Nephron progenitor cell (in vitro differentiated cells): ENCODE data around the gene KIF6.

Source experiments
- DNase-seq: peaks from one replicate; pipeline ENCODE4 v3.0.0; 2021
- H3K27ac Mint-ChIP-seq: 2 replicates; pipeline ENCODE4 v1.8.0; 2021; ENCODE audit warnings: mild to moderate bottlenecking, moderate library complexity, mixed read lengths
- H3K27me3 Mint-ChIP-seq: 2 replicates; pipeline ENCODE4 v1.8.0; 2021; ENCODE audit warnings: mild to moderate bottlenecking, low read depth, mixed read lengths; ENCODE audit not compliant: poor library complexity
- H3K36me3 Mint-ChIP-seq: 2 replicates; pipeline ENCODE4 v1.8.0; 2021; ENCODE audit warnings: low read depth, mixed read lengths
- H3K4me1 Mint-ChIP-seq: 2 replicates; pipeline ENCODE4 v1.8.0; 2021; ENCODE audit warnings: mixed read lengths
- H3K4me3 Mint-ChIP-seq: 2 replicates; pipeline ENCODE4 v1.8.0; 2021; ENCODE audit warnings: mild to moderate bottlenecking, moderate library complexity, mixed read lengths
- H3K9me3 Mint-ChIP-seq: 2 replicates; pipeline ENCODE4 v1.8.0; 2021; ENCODE audit warnings: mild to moderate bottlenecking, moderate library complexity, mixed read lengths
- TF ChIP-seq, protein P1 (sequence below): fragments of 200-600 bp; sonication (generic); IDR thresholded peaks from 2 replicates; pipeline ENCODE4 v1.5.0; 2021; ENCODE audit warnings: antibody characterized with exemption

The KIF6 gene

DNA sequence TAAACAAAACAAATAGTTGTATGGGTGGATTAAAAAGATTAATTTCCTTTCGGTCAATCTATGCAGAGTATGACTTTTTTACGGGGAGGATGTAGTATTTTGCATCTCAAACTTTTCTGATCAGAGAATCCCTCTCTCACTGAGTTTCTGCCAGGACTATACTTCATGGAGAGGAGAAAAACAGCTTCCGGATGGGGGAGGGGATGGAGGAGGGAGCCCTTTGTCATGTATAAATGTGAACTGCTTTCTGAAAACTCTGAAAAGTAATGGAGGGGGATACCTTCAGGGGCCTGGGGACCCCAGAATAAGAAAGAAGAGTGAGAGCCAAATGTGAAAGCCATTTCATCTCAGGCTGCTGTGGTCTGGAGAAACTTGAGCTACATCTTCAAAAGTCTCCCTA lies 229.6 kb downstream of the KIF6 start:
- Mint-ChIP-seq H3K4me1 (peaks cover 15% of the 10 kb centered on the region), H3K36me3 (no peaks in the 10 kb centered on the region), H3K27me3 (peaks cover 4% of the 10 kb centered on the region), H3K9me3 (peaks cover 7% of the 10 kb centered on the region), H3K27ac (peak overlapping the region; percentile 15), H3K4me3 (no peak overlapping the region)
- TF ChIP-seq, protein P1, sequence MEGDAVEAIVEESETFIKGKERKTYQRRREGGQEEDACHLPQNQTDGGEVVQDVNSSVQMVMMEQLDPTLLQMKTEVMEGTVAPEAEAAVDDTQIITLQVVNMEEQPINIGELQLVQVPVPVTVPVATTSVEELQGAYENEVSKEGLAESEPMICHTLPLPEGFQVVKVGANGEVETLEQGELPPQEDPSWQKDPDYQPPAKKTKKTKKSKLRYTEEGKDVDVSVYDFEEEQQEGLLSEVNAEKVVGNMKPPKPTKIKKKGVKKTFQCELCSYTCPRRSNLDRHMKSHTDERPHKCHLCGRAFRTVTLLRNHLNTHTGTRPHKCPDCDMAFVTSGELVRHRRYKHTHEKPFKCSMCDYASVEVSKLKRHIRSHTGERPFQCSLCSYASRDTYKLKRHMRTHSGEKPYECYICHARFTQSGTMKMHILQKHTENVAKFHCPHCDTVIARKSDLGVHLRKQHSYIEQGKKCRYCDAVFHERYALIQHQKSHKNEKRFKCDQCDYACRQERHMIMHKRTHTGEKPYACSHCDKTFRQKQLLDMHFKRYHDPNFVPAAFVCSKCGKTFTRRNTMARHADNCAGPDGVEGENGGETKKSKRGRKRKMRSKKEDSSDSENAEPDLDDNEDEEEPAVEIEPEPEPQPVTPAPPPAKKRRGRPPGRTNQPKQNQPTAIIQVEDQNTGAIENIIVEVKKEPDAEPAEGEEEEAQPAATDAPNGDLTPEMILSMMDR, result no peak
- DNase-seq, result no peak

DNA sequence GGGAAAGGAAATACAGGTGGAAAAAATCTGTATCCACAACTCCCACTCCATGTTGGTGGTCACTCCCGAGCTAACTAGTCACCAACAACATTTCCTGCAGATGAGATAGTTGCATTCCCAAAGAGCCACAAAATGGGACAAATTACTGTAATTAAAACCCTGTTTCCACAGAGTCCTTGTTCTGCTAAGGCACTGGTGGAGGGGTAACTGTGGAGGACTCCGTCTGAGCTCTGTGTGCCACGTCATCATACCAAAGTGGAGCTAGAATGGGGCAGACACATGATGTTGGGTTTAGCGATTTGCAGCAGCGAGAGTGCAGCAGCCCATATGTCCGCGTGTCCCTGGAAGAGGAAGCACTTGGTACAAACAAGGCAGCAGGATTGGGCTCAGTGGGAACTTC lies 230.2 kb downstream of the KIF6 start:
- DNase-seq, result no peak
- H3K9me3 Mint-ChIP-seq, result peaks cover 2% of the 10 kb centered on the region
- H3K27me3 Mint-ChIP-seq, result peaks cover 4% of the 10 kb centered on the region
- H3K4me1 Mint-ChIP-seq, result peaks cover 15% of the 10 kb centered on the region
- H3K36me3 Mint-ChIP-seq, result no peaks in the 10 kb centered on the region
- H3K27ac Mint-ChIP-seq, result no peak overlapping the region
- TF ChIP-seq, protein P1, result no peak
- no peak overlapping the region for H3K4me3 Mint-ChIP-seq

GRCh38 chr6:39493777-39494176 lies 231.4 kb downstream of the KIF6 start:
- Mint-ChIP-seq H3K27me3 (peaks cover 4% of the 10 kb centered on the region), H3K4me1 (peaks cover 15% of the 10 kb centered on the region), H3K27ac (no peak overlapping the region), H3K9me3 (no peaks in the 10 kb centered on the region), H3K4me3 (no peak overlapping the region), H3K36me3 (no peaks in the 10 kb centered on the region)
- no peak for DNase-seq
- TF ChIP-seq, protein P1, result no peak

DNA sequence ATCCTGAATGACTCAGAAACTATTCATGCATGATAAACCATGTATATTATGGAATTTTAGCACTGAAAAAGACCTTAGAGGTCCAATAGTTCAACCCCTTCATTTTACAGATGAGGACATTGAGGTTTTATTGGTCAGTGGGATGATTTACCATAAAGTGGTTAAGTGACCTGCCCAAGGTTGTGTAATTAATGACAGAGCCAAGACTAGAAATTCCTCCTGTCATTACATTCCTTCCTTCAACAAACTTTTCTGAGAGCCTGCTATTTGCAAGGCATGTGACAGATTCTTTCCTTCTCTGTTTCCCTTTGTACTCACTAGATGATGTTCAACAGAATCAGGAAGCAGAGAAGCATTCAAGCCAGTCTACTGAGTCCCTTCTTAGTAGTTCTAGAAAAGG lies 232.0 kb downstream of the KIF6 start:
- TF ChIP-seq, protein P1, result no peak
- Mint-ChIP-seq H3K4me3 (no peak overlapping the region), H3K27ac (no peak overlapping the region), H3K36me3 (no peaks in the 10 kb centered on the region), H3K27me3 (peaks cover 4% of the 10 kb centered on the region), H3K9me3 (no peaks in the 10 kb centered on the region), H3K4me1 (peaks cover 15% of the 10 kb centered on the region)
- DNase-seq, result no peak

- DNase-seq, result no peak
- Mint-ChIP-seq H3K27me3 (no peaks in the 10 kb centered on the region), H3K27ac (no peak overlapping the region), H3K4me3 (no peak overlapping the region), H3K9me3 (no peaks in the 10 kb centered on the region), H3K36me3 (no peaks in the 10 kb centered on the region), H3K4me1 (no peaks in the 10 kb centered on the region)
- TF ChIP-seq, protein P1, result no peak
These were observed 235.1 kb downstream of the KIF6 start for GRCh38 chr6:39490108-39490507.

- Mint-ChIP-seq H3K36me3 (no peaks in the 10 kb centered on the region), H3K4me1 (peaks cover 4% of the 10 kb centered on the region), H3K27ac (peak overlapping the region; percentile 8), H3K9me3 (no peaks in the 10 kb centered on the region), H3K27me3 (no peaks in the 10 kb centered on the region), H3K4me3 (no peak overlapping the region)
- TF ChIP-seq, protein P1, result no peak
- no peak for DNase-seq
These were observed 236.8 kb downstream of the KIF6 start for GRCh38 chr6:39488255-39488879.
